Suprapubic skin (tissue), 3 donors: ENCODE results near the gene CASP10.
"Not testable (repeated sequence)": the region's sequence is repeated elsewhere in the genome, so short reads cannot be mapped to it uniquely, and the experiment has no call there.

Experiments used
- CTCF ChIP-seq, 2 donors: fragments of 200-600 bp in 1 of 2; fragments of 450-650 bp in 1 of 2; sonication (generic) in 1 of 2; IDR thresholded peaks; one replicate each; pipeline ENCODE4 v1.5.1; 2016 to 2019; ENCODE audit warnings: antibody characterized with exemption in 2 of 2, mild to moderate bottlenecking in 1 of 2, moderate library complexity in 1 of 2
- POLR2A ChIP-seq, 2 donors: fragments of 450-650 bp; IDR thresholded peaks; one replicate each; pipeline ENCODE4 v1.6.1; 2017; ENCODE audit warnings: antibody characterized with exemption in 2 of 2, mild to moderate bottlenecking in 2 of 2, moderate library complexity in 2 of 2

GRCh38 chr2:201184248-201184647 lies 1.3 kb downstream of the CASP10 start:
- TF ChIP-seq CTCF, POLR2A (IDR thresholded peaks at IDR 0.05): not testable (repeated sequence)
